ENCODE results near the gene ATG2B. TPM values are rescaled to one million over a fixed set of nuclear protein-coding genes. Genes with fewer than 3 reads are reported as not detected.

ATG2B gene
- total and polyA plus RNA-seq, 9 of the 15 experiments (the other 6 are each of a cell fraction or from before 2014, with no cell fraction given) = 0.83 to 12.9 (median 8.7) TPM

GRCh38 chr14:96233661-96234060 is 129.5 kb downstream of the ATG2B start:
- Histone ChIP-seq H3K9me3 (replicated peaks; ENCODE audit: control insufficient read depth, insufficient read depth, low read depth, low read length) (no peaks in the 10 kb centered on the region), H3K9ac (ENCODE audit: insufficient read depth in 1 of 2, low read depth in 2 of 2, low read length in 2 of 2) (no peak overlapping the region), H3K4me1 (replicated peaks in 1 of 2; ENCODE audit: control insufficient read depth in 2 of 2, insufficient read depth in 2 of 2, low read length in 2 of 2) (no peaks in the 10 kb centered on the region), H4K20me1 (replicated peaks; ENCODE audit: control insufficient read depth, insufficient read depth, low read length) (no peaks in the 10 kb centered on the region), H3K4me3 (no peak overlapping the region), H3K4me2 (ENCODE audit: insufficient read depth, low read length) (no peak overlapping the region), H3K27ac (ENCODE audit: extremely low read depth, low read depth, low read length) (no peak overlapping the region), H3K36me3 (ENCODE audit: control insufficient read depth, insufficient read depth, low read length) (no peaks in the 10 kb centered on the region), H3K79me2 (ENCODE audit: control insufficient read depth, insufficient read depth, low read length) (no peaks in the 10 kb centered on the region), H3K9me1 (ENCODE audit: control insufficient read depth, insufficient read depth, low read length) (no peaks in the 10 kb centered on the region), H2AFZ (ENCODE audit: low read depth, low read length) (no peak overlapping the region), H3K27me3 (ENCODE audit: control insufficient read depth in 2 of 2, insufficient read depth in 2 of 2, low read length in 2 of 2) (peaks cover 4 to 45% of the 10 kb centered on the region in 2 experiments; a peak in 4 of 5 replicates)
- TF ChIP-seq ZBTB43 (CRISPR knock-in tag; IDR thresholded peaks at IDR 0.05) (no peak), FOXK2 (conservative IDR thresholded peaks at IDR 0.05 in 1 of 2, IDR thresholded peaks at IDR 0.05 in 1 of 2; ENCODE audit: low read depth in 2 of 2) (no peak), ZNF24 (IDR thresholded peaks at IDR 0.05) (no peak), TARDBP (IDR thresholded peaks at IDR 0.05) (no peak), ZNF778 (CRISPR knock-in tag; IDR thresholded peaks at IDR 0.05) (no peak), ZNF311 (CRISPR knock-in tag; IDR thresholded peaks at IDR 0.05) (no peak), ZNF695 (CRISPR knock-in tag; IDR thresholded peaks at IDR 0.05) (no peak), ZHX1 (conservative IDR thresholded peaks at IDR 0.05; ENCODE audit: low read length) (no peak), KDM4B (IDR thresholded peaks at IDR 0.05; ENCODE audit: borderline replicate concordance in 2 of 2, low read depth in 1 of 2) (no peak), ZBTB9 (CRISPR knock-in tag; IDR thresholded peaks at IDR 0.05) (no peak), E2F4 (CRISPR knock-in tag; IDR thresholded peaks at IDR 0.05; ENCODE audit: low read depth) (no peak), RAD51 (IDR thresholded peaks at IDR 0.05; ENCODE audit: borderline replicate concordance, low read depth) (no peak), IRF1 (CRISPR knock-in tag; IDR thresholded peaks at IDR 0.05; ENCODE audit: borderline replicate concordance) (no peak)
- ChIA-PET POLR2A (interaction anchor here (0.5 kb wide), 1 partner anchor 133 kb away, joined by 4 read pairs; no protein-coding TSS in a partner anchor), CTCF (ENCODE audit: low intra/inter-chr PET ratio) (no interaction called here)
- FAIRE-seq (no peak), ATAC-seq (no peak), DNase-seq (ENCODE audit: extremely low read depth in 1 of 4, low spot score in 3 of 4) (no peak)
- WGBS (ENCODE audit: insufficient coverage, low coverage, missing lambda C conversion rate) = 3% methylated on average over 3 of the region's 3 CpGs
- intact Hi-C loops (cut with micrococcal nuclease) (no loop called here), in situ Hi-C loops (cut with MboI) (no loop called here)
- BruUV-seq (replicated peaks) = no TSS peak
